Nephron (organoid): ENCODE results near the gene SEPTIN3.

Source experiments
- H3K27ac Mint-ChIP-seq, 3 experiments: 2 replicates each; pipeline ENCODE4 v1.8.0; 2020; ENCODE audit warnings: mixed read lengths in 3 of 3, mild to moderate bottlenecking in 2 of 3, moderate library complexity in 1 of 3
- H3K27me3 Mint-ChIP-seq: 2 replicates; pipeline ENCODE4 v1.8.0; 2021; ENCODE audit warnings: low read depth, mild to moderate bottlenecking, moderate library complexity, mixed read lengths
- H3K36me3 Mint-ChIP-seq: 2 replicates; pipeline ENCODE4 v1.8.0; 2020; ENCODE audit warnings: low read depth, mixed read lengths
- H3K4me1 Mint-ChIP-seq: 2 replicates; pipeline ENCODE4 v1.8.0; 2020; ENCODE audit warnings: mixed read lengths
- H3K4me3 Mint-ChIP-seq, 3 experiments: 2 replicates each; pipeline ENCODE4 v1.8.0; 2020; ENCODE audit warnings: mild to moderate bottlenecking in 3 of 3, mixed read lengths in 3 of 3, moderate library complexity in 2 of 3
- H3K9me3 Mint-ChIP-seq: 2 replicates; pipeline ENCODE4 v1.8.0; 2020; ENCODE audit warnings: mixed read lengths
- TF ChIP-seq, protein P1 (sequence below), 3 experiments: fragments of 200-600 bp; sonication (generic); IDR thresholded peaks; one replicate each; pipeline ENCODE4 v1.5.0; 2021; ENCODE audit warnings: antibody characterized with exemption in 3 of 3; ENCODE audit not compliant: unreplicated experiment in 3 of 3

SEPTIN3 gene

DNA sequence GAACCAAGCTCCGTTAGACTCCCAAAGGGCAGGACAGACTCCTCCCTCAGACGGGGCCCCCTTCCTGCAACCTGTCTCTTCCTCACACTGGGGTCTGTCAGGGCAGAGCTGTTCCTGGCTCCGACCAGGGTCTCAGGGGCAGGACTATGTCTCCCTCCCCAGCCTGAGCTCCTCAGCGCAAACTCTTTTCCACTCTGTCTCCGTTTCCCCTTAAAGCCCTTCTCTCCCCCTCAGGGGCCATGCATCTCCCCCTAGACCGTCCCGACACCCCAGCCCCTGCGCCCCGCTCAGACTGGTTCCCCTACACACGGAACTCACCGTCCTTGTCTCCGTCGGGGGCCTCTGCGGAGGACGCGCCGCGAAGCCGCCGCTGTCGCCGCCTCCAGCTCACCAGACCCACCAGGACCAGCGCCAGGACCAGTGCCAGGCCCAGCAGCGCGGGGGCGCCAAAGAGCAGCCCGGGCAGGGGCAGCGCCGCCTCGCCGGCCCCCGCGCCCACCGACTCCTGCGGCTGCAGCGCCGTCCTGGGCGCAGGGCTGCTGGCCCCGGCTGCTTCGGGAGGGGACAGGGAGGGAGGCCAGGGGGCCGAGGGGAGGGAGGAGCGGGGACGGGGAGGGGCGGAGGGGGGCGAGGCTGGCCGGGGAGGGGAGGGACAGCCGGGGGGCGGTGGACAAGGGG, 43.3 kb upstream of the SEPTIN3 start:
- H3K4me3 Mint-ChIP-seq: peak overlapping the region; percentile 55 to 62 (median 60)
- no peaks in the 10 kb centered on the region for H3K9me3 Mint-ChIP-seq
- H3K4me1 Mint-ChIP-seq: peaks cover 13% of the 10 kb centered on the region
- H3K36me3 Mint-ChIP-seq: no peaks in the 10 kb centered on the region
- TF ChIP-seq, protein P1, sequence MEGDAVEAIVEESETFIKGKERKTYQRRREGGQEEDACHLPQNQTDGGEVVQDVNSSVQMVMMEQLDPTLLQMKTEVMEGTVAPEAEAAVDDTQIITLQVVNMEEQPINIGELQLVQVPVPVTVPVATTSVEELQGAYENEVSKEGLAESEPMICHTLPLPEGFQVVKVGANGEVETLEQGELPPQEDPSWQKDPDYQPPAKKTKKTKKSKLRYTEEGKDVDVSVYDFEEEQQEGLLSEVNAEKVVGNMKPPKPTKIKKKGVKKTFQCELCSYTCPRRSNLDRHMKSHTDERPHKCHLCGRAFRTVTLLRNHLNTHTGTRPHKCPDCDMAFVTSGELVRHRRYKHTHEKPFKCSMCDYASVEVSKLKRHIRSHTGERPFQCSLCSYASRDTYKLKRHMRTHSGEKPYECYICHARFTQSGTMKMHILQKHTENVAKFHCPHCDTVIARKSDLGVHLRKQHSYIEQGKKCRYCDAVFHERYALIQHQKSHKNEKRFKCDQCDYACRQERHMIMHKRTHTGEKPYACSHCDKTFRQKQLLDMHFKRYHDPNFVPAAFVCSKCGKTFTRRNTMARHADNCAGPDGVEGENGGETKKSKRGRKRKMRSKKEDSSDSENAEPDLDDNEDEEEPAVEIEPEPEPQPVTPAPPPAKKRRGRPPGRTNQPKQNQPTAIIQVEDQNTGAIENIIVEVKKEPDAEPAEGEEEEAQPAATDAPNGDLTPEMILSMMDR (IDR thresholded peaks at IDR 0.05; ENCODE audit: unreplicated experiment in 3 of 3): peak; percentile 52 to 58 (median 52)
- peaks cover 50% of the 10 kb centered on the region for H3K27me3 Mint-ChIP-seq
- no peak overlapping the region for H3K27ac Mint-ChIP-seq

- TF ChIP-seq, protein P1 (IDR thresholded peaks at IDR 0.05; ENCODE audit: unreplicated experiment in 3 of 3): no peak
- Mint-ChIP-seq H3K9me3 (no peaks in the 10 kb centered on the region), H3K27me3 (peaks cover 42% of the 10 kb centered on the region), H3K27ac (no peak overlapping the region), H3K4me3 (peak overlapping the region in 2 of 3 experiments; percentile 29 to 69), H3K36me3 (no peaks in the 10 kb centered on the region), H3K4me1 (peaks cover 13% of the 10 kb centered on the region)
Measured at GRCh38 chr22:41927813-41928212, 41.4 kb upstream of the SEPTIN3 start.

DNA sequence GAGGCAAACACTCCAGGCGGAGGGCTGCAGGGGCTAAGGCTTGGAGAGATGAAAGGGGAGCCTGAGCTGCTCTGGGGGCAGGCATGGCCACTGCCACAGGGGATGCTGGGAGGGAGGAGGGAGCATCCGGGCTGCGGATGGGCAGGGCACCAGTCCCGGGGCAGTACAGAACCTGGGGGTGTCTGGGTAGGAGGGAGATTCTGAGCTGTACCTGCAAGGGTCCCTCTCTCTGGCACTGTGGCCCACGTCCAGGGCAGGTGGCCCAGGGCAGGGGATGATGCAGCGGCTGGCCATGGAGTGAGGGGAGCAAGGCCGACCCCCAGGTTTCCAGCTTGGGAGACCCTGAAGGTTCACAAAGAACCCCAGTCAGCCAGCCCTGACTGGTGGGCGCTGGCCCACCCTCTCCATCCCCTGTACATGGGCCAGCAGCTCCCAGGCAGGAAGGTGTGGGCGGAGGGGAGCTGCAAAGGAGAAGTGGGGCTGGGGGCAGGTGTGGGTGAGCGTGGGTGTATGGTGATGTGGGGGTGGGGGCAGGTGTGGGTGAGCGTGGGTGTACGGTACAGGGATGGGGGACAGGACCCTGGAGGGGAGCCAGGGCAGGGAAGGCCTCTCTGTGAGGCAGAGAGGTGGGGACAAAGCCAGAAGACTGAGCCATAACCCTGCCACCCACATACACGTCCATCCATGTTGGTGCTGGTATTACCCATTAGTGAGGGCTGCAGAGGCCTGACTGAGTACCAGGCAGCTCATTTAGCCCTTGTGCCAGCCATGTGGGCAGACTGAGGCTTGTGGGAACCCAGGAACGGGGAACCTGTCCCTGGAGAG, 40.4 kb upstream of the SEPTIN3 start:
- Mint-ChIP-seq H3K27me3 (peaks cover 42% of the 10 kb centered on the region), H3K36me3 (no peaks in the 10 kb centered on the region), H3K4me3 (peak overlapping the region in 1 of 3 experiments; percentile 40), H3K9me3 (no peaks in the 10 kb centered on the region), H3K4me1 (peaks cover 13% of the 10 kb centered on the region), H3K27ac (peak overlapping the region in 1 of 3 experiments; percentile 30)
- TF ChIP-seq, protein P1 (IDR thresholded peaks at IDR 0.05; ENCODE audit: unreplicated experiment in 3 of 3): no peak

GRCh38 chr22:41929418-41929810, 39.8 kb upstream of the SEPTIN3 start:
- Mint-ChIP-seq H3K27ac (peak overlapping the region in 1 of 3 experiments; percentile 30), H3K9me3 (no peaks in the 10 kb centered on the region), H3K4me1 (peaks cover 13% of the 10 kb centered on the region), H3K27me3 (peaks cover 42% of the 10 kb centered on the region), H3K36me3 (no peaks in the 10 kb centered on the region), H3K4me3 (no peak overlapping the region)
- TF ChIP-seq, protein P1 (IDR thresholded peaks at IDR 0.05; ENCODE audit: unreplicated experiment in 3 of 3): no peak

GRCh38 chr22:41931701-41932269, 37.5 kb upstream of the SEPTIN3 start:
- peaks cover 33% of the 10 kb centered on the region for H3K27me3 Mint-ChIP-seq
- H3K36me3 Mint-ChIP-seq: peaks cover 4% of the 10 kb centered on the region
- TF ChIP-seq, protein P1 (IDR thresholded peaks at IDR 0.05; ENCODE audit: unreplicated experiment in 3 of 3): no peak
- H3K4me3 Mint-ChIP-seq: no peak overlapping the region
- H3K27ac Mint-ChIP-seq: no peak overlapping the region
- H3K9me3 Mint-ChIP-seq: no peaks in the 10 kb centered on the region
- peaks cover 13% of the 10 kb centered on the region for H3K4me1 Mint-ChIP-seq
